ENCODE data around the gene GNB1. TPM values are rescaled to one million over a fixed set of nuclear protein-coding genes. Genes with fewer than 3 reads are reported as not detected.

Gene GNB1
- polyA plus RNA-seq, 3 donors: 270 to 294 (median 288) TPM

GRCh38 chr1:1832820-1833219 is 58.1 kb downstream of the GNB1 start:
- DNase-seq (ENCODE audit: low read depth in 3 of 3, low spot score in 2 of 3): no peak

GRCh38 chr1:1832166-1832565 is 58.7 kb downstream of the GNB1 start:
- no peak for DNase-seq (ENCODE audit: low read depth in 3 of 3, low spot score in 2 of 3)

GRCh38 chr1:1827089-1827848 is 63.6 kb downstream of the GNB1 start:
- DNase-seq (ENCODE audit: low read depth in 3 of 3, low spot score in 2 of 3): no peak

- no peak for DNase-seq (ENCODE audit: low read depth in 3 of 3, low spot score in 2 of 3)
These were observed 64.4 kb downstream of the GNB1 start for GRCh38 chr1:1826356-1827088.

GRCh38 chr1:1825217-1825616 is 65.7 kb downstream of the GNB1 start:
- no peak for DNase-seq (ENCODE audit: low read depth in 3 of 3, low spot score in 2 of 3)

- DNase-seq (ENCODE audit: low read depth in 3 of 3, low spot score in 2 of 3): no peak
These were observed 71.1 kb downstream of the GNB1 start for GRCh38 chr1:1819762-1820161.

- no peak for DNase-seq (ENCODE audit: low read depth in 3 of 3, low spot score in 2 of 3)
These were observed 73.7 kb downstream of the GNB1 start for GRCh38 chr1:1817221-1817620.

- no peak for DNase-seq (ENCODE audit: low read depth in 3 of 3, low spot score in 2 of 3)
These were observed 75.1 kb downstream of the GNB1 start for GRCh38 chr1:1815606-1816281.

GRCh38 chr1:1809489-1809888 is 81.4 kb downstream of the GNB1 start:
- DNase-seq (ENCODE audit: low read depth in 3 of 3, low spot score in 2 of 3): no peak

- DNase-seq (ENCODE audit: low read depth in 3 of 3, low spot score in 2 of 3): no peak
These were observed 82.7 kb downstream of the GNB1 start for GRCh38 chr1:1808206-1808605.

- no peak for DNase-seq (ENCODE audit: low read depth in 3 of 3, low spot score in 2 of 3)
These were observed 84.0 kb downstream of the GNB1 start for GRCh38 chr1:1806890-1807289.

GRCh38 chr1:1804301-1804700 is 86.6 kb downstream of the GNB1 start:
- no peak for DNase-seq (ENCODE audit: low read depth in 3 of 3, low spot score in 2 of 3)

- no peak for DNase-seq (ENCODE audit: low read depth in 3 of 3, low spot score in 2 of 3)
These were observed 88.0 kb downstream of the GNB1 start for GRCh38 chr1:1802871-1803270.

GRCh38 chr1:1799716-1800115 is 91.2 kb downstream of the GNB1 start:
- no peak for DNase-seq (ENCODE audit: low read depth in 3 of 3, low spot score in 2 of 3)

GRCh38 chr1:1797731-1798341 is 93.1 kb downstream of the GNB1 start:
- no peak for DNase-seq (ENCODE audit: low read depth in 3 of 3, low spot score in 2 of 3)

- no peak for DNase-seq (ENCODE audit: low read depth in 3 of 3, low spot score in 2 of 3)
These were observed 94.4 kb downstream of the GNB1 start for GRCh38 chr1:1796466-1796865.

GRCh38 chr1:1794999-1795398 is 95.9 kb downstream of the GNB1 start:
- no peak for DNase-seq (ENCODE audit: low read depth in 3 of 3, low spot score in 2 of 3)

GRCh38 chr1:1793481-1794244 is 97.2 kb downstream of the GNB1 start:
- DNase-seq (ENCODE audit: low read depth in 3 of 3, low spot score in 2 of 3): no peak

GRCh38 chr1:1788646-1789431 is 102.0 kb downstream of the GNB1 start:
- DNase-seq (ENCODE audit: low read depth in 3 of 3, low spot score in 2 of 3): no peak

- no peak for DNase-seq (ENCODE audit: low read depth in 3 of 3, low spot score in 2 of 3)
These were observed 102.8 kb downstream of the GNB1 start for GRCh38 chr1:1788136-1788535.
